HepG2 (cell line): ENCODE measurements around the gene FHIP2A. TPM values are rescaled to one million over a fixed set of nuclear protein-coding genes. Genes with fewer than 3 reads are reported as not detected.

Experiments used
- ATAC-seq: fragments of 200-7000 bp; cut with Tn5 transposase; 3 replicates; pipeline ENCODE4 v1.9.1; 2020; ENCODE audit warnings: mild to moderate bottlenecking, moderate library complexity
- BruUV-seq: library from RNA; stranded (reverse); fragments of 400-500 nt; replicated peaks from 2 replicates; lab custom pipeline; 2021; lab: Mats Ljungman, UMichigan
- CTCF ChIA-PET: fragments of 300-600 bp; formaldehyde crosslinking; extraction: SDS; loops from one replicate; lab custom pipeline; 2021; ENCODE audit warnings: low total read pairs, inconsistent platforms, low intra/inter-chr PET ratio; lab: Yijun Ruan, JAX
- POLR2A ChIA-PET: fragments of 350-600 bp; sonication (Branson Sonifier 250); formaldehyde crosslinking; loops from one replicate; lab custom pipeline; 2020; ENCODE audit warnings: antibody characterized with exemption, inconsistent platforms; lab: Yijun Ruan, JAX
- DNase-seq: peaks from one replicate; pipeline ENCODE4 v3.0.0-alpha.2; 2015; ENCODE audit warnings: low spot score
- FAIRE-seq: peaks from 3 replicates; lab custom pipeline; 2011; peaks lifted over from hg19 to GRCh38; lab: Jason Lieb, UNC
- H2AFZ ChIP-seq: one replicate; pipeline ENCODE4 v1.6.1; 2011; ENCODE audit warnings: low read length, inconsistent platforms
- H3K27ac ChIP-seq: fragments of 300-600 bp; 3 replicates; pipeline ENCODE4 v1.8.0; 2011; ENCODE audit warnings: mixed run types, mild to moderate bottlenecking, mixed read lengths, low read length, inconsistent platforms; ENCODE audit not compliant: insufficient read depth; ENCODE audit errors: extremely low read length
- H3K27me3 ChIP-seq, 2 experiments: fragments of 200-600 bp in 1 of 2; 2 replicates in 1 of 2; 3 replicates in 1 of 2; pipeline versions ENCODE4 v1.6.0 to v1.8.0; 2011; ENCODE audit warnings: low read length in 2 of 2, mild to moderate bottlenecking in 2 of 2, moderate library complexity in 2 of 2, inconsistent platforms in 1 of 2; ENCODE audit not compliant: insufficient read depth in 2 of 2, control insufficient read depth in 1 of 2
- H3K36me3 ChIP-seq, 2 experiments: fragments of 200-600 bp in 1 of 2; replicated peaks in 1 of 2; 2 replicates in 1 of 2; 3 replicates in 1 of 2; pipeline versions ENCODE4 v1.5.1 to v1.8.0; 2011; ENCODE audit warnings: low read length in 2 of 2, inconsistent platforms in 1 of 2; ENCODE audit not compliant: insufficient read depth in 2 of 2, control insufficient read depth in 1 of 2
- H3K4me1 ChIP-seq: 2 replicates; pipeline ENCODE4 v1.5.1; 2012; ENCODE audit warnings: low read length, inconsistent platforms; ENCODE audit not compliant: insufficient read depth
- H3K4me2 ChIP-seq: 2 replicates; pipeline ENCODE4 v1.6.0; 2011; ENCODE audit warnings: low read depth, low read length, inconsistent platforms
- H3K4me3 ChIP-seq, 3 experiments: fragments of 200-600 bp in 1 of 3; sonication (generic), shearing (Covaris generic) in 1 of 3; replicated peaks in 1 of 3; 2 replicates each; pipeline ENCODE4 v1.5.1; 2011 to 2016; ENCODE audit warnings: low read length in 3 of 3, inconsistent platforms in 2 of 3, low read depth in 2 of 3, mild to moderate bottlenecking in 2 of 3, control low read depth in 1 of 3, mixed read lengths in 1 of 3; ENCODE audit not compliant: insufficient read depth in 1 of 3
- H3K79me2 ChIP-seq: one replicate; pipeline ENCODE4 v1.6.1; 2011; ENCODE audit warnings: low read length, inconsistent platforms; ENCODE audit not compliant: insufficient read depth
- H3K9ac ChIP-seq: 2 replicates; pipeline ENCODE4 v1.6.0; 2011; ENCODE audit warnings: mild to moderate bottlenecking, low read depth, low read length, inconsistent platforms; ENCODE audit not compliant: insufficient read depth
- H3K9me3 ChIP-seq: 2 replicates; pipeline ENCODE4 v1.5.1; 2012; ENCODE audit warnings: mild to moderate bottlenecking, low read length
- H4K20me1 ChIP-seq: 2 replicates; pipeline ENCODE4 v1.6.0; 2011; ENCODE audit warnings: inconsistent platforms, mild to moderate bottlenecking, low read length, moderate library complexity; ENCODE audit not compliant: insufficient read depth
- HES4 ChIP-seq: sonication (generic); formaldehyde crosslinking; IDR thresholded peaks from 2 replicates; pipeline ENCODE4 v1.9.0; 2021; ENCODE audit warnings: mild to moderate bottlenecking, missing genetic modification reagents, borderline replicate concordance
- KDM4B ChIP-seq: sonication (generic); formaldehyde crosslinking; IDR thresholded peaks from 2 replicates; pipeline ENCODE4 v1.4.0; 2020; ENCODE audit warnings: missing genetic modification reagents
- NR2F1 ChIP-seq, 2 experiments: fragments of 450-650 bp in 1 of 2; formaldehyde crosslinking in 1 of 2; IDR thresholded peaks; 2 replicates each; pipeline versions ENCODE4 v1.5.0 to v1.6.1; 2016 to 2020; ENCODE audit warnings: mild to moderate bottlenecking in 1 of 2, missing compliant biosample characterization in 1 of 2, missing genetic modification reagents in 1 of 2, moderate library complexity in 1 of 2
- WGBS: methylation state at CpG from one replicate; pipeline ENCODE4 v1.1.6; 2017; ENCODE audit warnings: low lambda C conversion rate; 5-methylcytosine and 5-hydroxymethylcytosine counted together
- in situ Hi-C: cut with HindIII; loops from 2 replicates; pipeline ENCODE4 v1.10.0; 2017; ENCODE audit warnings: low pct_unique_long_range_greater_than_20kb; ENCODE audit not compliant: extremely low pct_ligation_motif_present
- intact Hi-C: fragments of 100-400 bp; cut with micrococcal nuclease; formaldehyde crosslinking; loops from one replicate; pipeline ENCODE4 v1.10.0; 2022; ENCODE audit not compliant: unreplicated experiment
- polyA plus RNA-seq, 8 experiments: library from polyadenylated mRNA; depleted of rRNA in 3 of 8; stranded (reverse) in 7 of 8; unstranded in 1 of 8; fragments of >200 nt; fragmentation: Illumina TruSeq in 4 of 8; extraction: Trizol in 4 of 8; gene quantifications; 2 replicates each; pipeline versions ENCODE4 v1.2.1 to v1.2.3, GENCODE V29; 2011 to 2016; ENCODE audit warnings: low read depth in 4 of 8, missing spikeins in 1 of 8, mixed read lengths in 1 of 8; ENCODE audit not compliant: insufficient read depth in 1 of 8
- total RNA-seq, 5 experiments: library from RNA; depleted of rRNA; stranded (reverse); fragments of >200 nt; fragmentation: Illumina TruSeq; extraction: Trizol; gene quantifications; 2 replicates each; pipeline ENCODE4 v1.2.3, GENCODE V29; 2016; ENCODE audit warnings: low read depth in 1 of 5
- TF ChIP-seq, protein P1 (sequence below): IDR thresholded peaks from 2 replicates; pipeline ENCODE4 v1.6.1; 2018; ENCODE audit warnings: missing genetic modification reagents
- TF ChIP-seq, protein P2 (sequence below): sonication (generic); formaldehyde crosslinking; IDR thresholded peaks from 2 replicates; pipeline ENCODE4 v1.5.0; 2020; ENCODE audit warnings: missing genetic modification reagents

The FHIP2A gene
- total and polyA plus RNA-seq, 2 of the 13 experiments (the other 11 are each of a cell fraction or from before 2014, with no cell fraction given): 6.5 to 8.3 TPM

DNA sequence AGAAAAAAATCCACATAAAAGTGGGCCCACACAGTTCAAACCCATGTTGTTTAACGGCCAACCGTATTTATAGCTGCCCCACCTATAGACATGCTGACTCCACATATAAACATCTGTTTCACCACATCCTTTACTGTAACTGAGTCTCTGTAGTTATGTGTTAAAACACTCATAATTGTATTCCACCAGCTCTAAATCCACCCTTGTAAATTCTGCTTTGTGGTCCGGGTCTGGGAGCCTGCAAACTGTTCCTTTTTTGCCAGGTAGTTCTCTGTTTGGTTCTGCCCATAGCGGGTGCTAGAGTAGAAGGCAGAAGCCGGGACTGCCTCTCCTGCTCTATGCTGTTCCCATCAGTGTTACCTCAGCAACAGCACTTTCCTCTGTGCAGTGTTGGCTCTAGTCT is 20.2 kb upstream of the FHIP2A start:
- Histone ChIP-seq H4K20me1 (no peaks in the 10 kb centered on the region), H3K27ac (no peak overlapping the region), H3K4me1 (no peaks in the 10 kb centered on the region), H3K36me3 (no peaks in the 10 kb centered on the region), H3K9ac (no peak overlapping the region), H2AFZ (no peak overlapping the region), H3K9me3 (no peaks in the 10 kb centered on the region), H3K79me2 (no peaks in the 10 kb centered on the region), H3K27me3 (no peaks in the 10 kb centered on the region), H3K4me3 (no peak overlapping the region), H3K4me2 (no peak overlapping the region)
- no TSS peak for BruUV-seq
- in situ Hi-C loops: no loop called here
- DNase-seq: no peak
- WGBS: 12% methylated on average over 5 of the region's 5 CpGs
- ChIA-PET POLR2A (no interaction called here), CTCF (no interaction called here)
- FAIRE-seq: no peak
- TF ChIP-seq, protein P1, sequence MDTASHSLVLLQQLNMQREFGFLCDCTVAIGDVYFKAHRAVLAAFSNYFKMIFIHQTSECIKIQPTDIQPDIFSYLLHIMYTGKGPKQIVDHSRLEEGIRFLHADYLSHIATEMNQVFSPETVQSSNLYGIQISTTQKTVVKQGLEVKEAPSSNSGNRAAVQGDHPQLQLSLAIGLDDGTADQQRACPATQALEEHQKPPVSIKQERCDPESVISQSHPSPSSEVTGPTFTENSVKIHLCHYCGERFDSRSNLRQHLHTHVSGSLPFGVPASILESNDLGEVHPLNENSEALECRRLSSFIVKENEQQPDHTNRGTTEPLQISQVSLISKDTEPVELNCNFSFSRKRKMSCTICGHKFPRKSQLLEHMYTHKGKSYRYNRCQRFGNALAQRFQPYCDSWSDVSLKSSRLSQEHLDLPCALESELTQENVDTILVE (CRISPR knock-in tag): no peak
- intact Hi-C loops: no loop called here
- ATAC-seq: no peak; the same call in 2 of the 3 replicates

DNA sequence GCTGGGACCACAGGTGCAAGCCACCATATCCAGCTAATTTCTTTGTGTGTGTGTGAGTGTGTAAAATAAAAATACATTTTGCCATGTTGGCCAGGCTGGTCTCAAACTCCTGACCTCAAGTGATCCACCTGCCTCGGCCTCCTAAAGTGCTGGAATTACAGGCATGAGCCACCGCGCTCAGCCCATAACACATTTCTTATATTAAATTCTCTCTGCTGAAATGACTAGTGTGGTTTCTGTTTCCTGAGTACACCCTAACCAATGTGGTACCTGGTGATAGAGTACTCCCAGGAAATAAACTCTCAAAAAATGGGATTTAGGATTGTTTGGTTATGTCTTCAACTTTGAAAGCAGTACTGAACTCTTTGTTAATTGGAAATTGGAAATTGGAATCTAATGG is 19.4 kb upstream of the FHIP2A start:
- WGBS: 78% methylated on average over 3 of the region's 3 CpGs
- H3K27ac ChIP-seq: no peak overlapping the region
- no peak overlapping the region for H2AFZ ChIP-seq
- no peaks in the 10 kb centered on the region for H3K4me1 ChIP-seq
- intact Hi-C loops (no loop called here), in situ Hi-C loops (no loop called here)
- ChIA-PET POLR2A (no interaction called here), CTCF (no interaction called here)
- ATAC-seq: no peak
- H3K9ac ChIP-seq: no peak overlapping the region
- H3K4me2 ChIP-seq: no peak overlapping the region
- no peak overlapping the region for H3K4me3 ChIP-seq
- H3K79me2 ChIP-seq: no peaks in the 10 kb centered on the region
- no peaks in the 10 kb centered on the region for H3K27me3 ChIP-seq
- BruUV-seq: no TSS peak
- no peaks in the 10 kb centered on the region for H3K9me3 ChIP-seq
- no peaks in the 10 kb centered on the region for H4K20me1 ChIP-seq
- no peak for TF ChIP-seq HES4 (CRISPR knock-in tag)
- TF ChIP-seq, protein P2, sequence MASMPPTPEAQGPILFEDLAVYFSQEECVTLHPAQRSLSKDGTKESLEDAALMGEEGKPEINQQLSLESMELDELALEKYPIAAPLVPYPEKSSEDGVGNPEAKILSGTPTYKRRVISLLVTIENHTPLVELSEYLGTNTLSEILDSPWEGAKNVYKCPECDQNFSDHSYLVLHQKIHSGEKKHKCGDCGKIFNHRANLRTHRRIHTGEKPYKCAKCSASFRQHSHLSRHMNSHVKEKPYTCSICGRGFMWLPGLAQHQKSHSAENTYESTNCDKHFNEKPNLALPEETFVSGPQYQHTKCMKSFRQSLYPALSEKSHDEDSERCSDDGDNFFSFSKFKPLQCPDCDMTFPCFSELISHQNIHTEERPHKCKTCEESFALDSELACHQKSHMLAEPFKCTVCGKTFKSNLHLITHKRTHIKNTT (CRISPR knock-in tag): no peak
- TF ChIP-seq NR2F1 (CRISPR knock-in tag; IDR thresholded peaks at IDR 0.05): no peak
- no peak for TF ChIP-seq KDM4B (CRISPR knock-in tag)
- no peak for DNase-seq
- FAIRE-seq: no peak
- H3K36me3 ChIP-seq: no peaks in the 10 kb centered on the region
